Erythroblast (primary cell): ENCODE data around the gene DNTTIP2.

ENCODE experiments used
- GATA1 ChIP-seq: IDR thresholded peaks from 2 replicates; pipeline ENCODE4 v1.6.1; 2011; ENCODE audit warnings: low read depth, mild to moderate bottlenecking, control low read depth, low read length, moderate library complexity
- POLR2A ChIP-seq: IDR thresholded peaks from 2 replicates; pipeline ENCODE4 v1.6.1; 2011; ENCODE audit warnings: mild to moderate bottlenecking, low read length

- TF ChIP-seq POLR2A (no peak), GATA1 (no peak)
Measured at GRCh38 chr1:93869653-93870052, 9.4 kb downstream of the DNTTIP2 start.
